Measurements from ENCODE around the gene MORC4. TPM values are rescaled to one million over a fixed set of nuclear protein-coding genes. Genes with fewer than 3 reads are reported as not detected.

Gene MORC4
- total RNA-seq, 1 donor: 38.4 TPM

DNA sequence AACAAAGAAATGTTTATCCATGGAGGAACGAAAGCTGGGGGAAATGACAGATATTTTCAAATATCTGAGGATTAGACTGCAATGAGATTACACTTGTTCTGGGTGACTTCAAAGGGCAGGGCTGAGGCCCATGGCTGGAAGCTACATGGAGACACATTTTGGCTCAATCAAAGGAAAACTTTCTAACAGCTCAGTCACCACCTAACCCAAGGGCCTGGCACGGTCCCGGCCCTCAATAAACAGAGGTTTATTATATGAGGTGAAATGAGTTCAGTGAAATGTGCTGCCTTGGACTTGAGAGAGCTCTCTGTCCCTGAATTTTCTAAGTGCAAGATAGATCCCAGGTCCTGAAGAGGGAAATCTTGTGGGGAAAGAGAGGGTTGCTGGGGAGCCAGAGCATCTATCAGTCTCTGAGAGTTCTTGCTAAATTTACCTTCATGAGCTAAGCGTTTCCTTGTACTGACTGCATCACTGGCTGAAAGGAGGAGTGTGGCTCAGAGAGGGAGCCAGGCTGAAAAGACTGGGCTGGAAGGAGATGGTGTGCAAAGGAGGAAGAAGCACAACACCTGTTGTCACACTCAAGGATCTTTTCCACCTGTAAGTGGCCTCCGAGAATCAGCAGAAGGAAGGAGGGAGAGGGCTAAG lies 94.8 kb downstream of the MORC4 start:
- DNase-seq (ENCODE audit: low read depth): no peak
- no peak overlapping the region for H3K4me3 ChIP-seq (ENCODE audit: low read depth, low read length)
- TF ChIP-seq, protein P1, sequence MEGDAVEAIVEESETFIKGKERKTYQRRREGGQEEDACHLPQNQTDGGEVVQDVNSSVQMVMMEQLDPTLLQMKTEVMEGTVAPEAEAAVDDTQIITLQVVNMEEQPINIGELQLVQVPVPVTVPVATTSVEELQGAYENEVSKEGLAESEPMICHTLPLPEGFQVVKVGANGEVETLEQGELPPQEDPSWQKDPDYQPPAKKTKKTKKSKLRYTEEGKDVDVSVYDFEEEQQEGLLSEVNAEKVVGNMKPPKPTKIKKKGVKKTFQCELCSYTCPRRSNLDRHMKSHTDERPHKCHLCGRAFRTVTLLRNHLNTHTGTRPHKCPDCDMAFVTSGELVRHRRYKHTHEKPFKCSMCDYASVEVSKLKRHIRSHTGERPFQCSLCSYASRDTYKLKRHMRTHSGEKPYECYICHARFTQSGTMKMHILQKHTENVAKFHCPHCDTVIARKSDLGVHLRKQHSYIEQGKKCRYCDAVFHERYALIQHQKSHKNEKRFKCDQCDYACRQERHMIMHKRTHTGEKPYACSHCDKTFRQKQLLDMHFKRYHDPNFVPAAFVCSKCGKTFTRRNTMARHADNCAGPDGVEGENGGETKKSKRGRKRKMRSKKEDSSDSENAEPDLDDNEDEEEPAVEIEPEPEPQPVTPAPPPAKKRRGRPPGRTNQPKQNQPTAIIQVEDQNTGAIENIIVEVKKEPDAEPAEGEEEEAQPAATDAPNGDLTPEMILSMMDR (IDR thresholded peaks at IDR 0.05; ENCODE audit: insufficient read depth, low read length): no peak

DNA sequence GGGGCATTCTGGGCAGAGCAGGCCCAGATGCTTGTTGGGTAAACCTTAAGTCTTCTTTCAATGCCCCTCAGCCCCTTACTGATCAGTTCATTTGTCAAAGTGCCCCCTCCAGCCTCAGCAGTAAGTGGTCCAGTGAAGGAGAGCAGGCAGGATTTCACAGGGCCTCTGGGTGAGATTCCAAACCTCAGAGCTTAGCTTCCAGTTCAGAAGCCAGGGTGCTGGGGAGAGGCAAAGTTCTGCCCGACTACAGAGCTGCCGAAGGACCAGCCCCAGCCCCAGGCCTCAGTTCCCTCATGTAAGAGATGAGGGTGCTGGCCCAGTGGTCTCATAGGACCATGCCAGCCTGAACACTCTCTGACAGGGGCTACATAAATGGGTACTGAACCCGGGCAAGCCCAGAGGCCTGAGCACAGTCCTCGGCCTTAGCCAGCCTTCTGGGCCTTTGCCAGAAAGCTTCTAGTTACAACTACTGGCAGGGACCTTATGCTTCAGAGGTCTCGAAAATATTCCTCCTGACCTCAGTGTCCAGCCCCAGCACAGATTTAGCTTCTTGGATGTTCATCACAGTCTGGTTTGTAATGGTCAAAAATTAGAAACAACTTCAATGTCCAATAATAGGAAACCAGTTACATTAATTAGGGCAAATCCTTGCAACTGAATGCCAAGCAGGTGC lies 96.0 kb downstream of the MORC4 start:
- DNase-seq (ENCODE audit: low read depth): no peak
- no peak overlapping the region for H3K4me3 ChIP-seq (ENCODE audit: low read depth, low read length)
- TF ChIP-seq, protein P1 (IDR thresholded peaks at IDR 0.05; ENCODE audit: insufficient read depth, low read length): no peak

DNA sequence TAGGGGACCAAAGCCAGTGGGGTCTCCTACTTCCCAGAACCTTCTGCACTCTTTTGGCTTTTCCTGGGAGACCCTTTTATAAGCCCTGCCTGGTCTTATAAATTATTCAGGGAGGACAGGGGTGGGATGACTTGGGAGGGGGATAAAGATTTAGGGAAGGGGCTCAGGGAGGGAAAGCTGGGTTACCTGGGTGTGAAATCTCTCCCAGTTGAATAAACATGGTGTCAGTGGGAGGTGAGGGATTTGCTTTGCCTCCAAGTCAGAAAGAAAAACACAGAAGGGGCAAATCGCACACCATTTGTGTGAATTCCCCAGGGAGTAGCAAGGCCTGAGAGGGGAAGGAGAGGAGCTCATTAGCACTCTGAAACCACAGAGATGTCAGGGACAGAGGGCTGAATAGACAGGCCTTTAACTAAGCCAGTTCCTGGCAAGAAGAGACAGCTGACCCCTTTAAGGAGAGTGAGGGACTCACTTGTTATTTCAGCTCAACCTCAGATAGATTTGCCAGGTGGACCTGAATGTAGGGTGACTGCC lies 96.7 kb downstream of the MORC4 start, which contains the start of gene RIPPLY1:
Gene RIPPLY1 (minus strand): TSS at position 51 of the 534 bp plus-strand sequence. CDS start 54 bp downstream, outside the sequence.
- TF ChIP-seq, protein P1 (IDR thresholded peaks at IDR 0.05; ENCODE audit: insufficient read depth, low read length): no peak
- H3K4me3 ChIP-seq (ENCODE audit: low read depth, low read length): no peak within 1 kb of the TSS
- no peak for DNase-seq (ENCODE audit: low read depth)

DNA sequence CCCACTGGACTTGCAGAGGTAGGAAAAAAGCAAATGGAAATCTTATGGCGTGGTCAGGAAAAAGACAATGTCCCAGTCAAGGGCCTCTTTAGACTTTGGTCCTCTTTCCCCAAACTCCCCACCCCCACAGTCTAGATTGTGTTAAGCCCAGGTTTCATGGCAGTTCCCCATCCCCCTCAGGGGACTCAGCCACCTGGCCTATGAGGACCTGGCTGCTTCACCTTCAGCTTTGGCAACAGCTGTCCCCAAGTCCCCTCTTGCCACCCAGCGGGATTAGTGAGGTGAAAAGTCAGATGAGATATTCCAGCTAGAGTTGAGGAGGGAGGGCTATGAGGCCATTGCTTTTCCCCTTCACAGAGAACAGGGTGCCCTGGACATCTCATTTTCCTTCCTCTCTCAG lies 97.3 kb downstream of the MORC4 start:
- no peak for DNase-seq (ENCODE audit: low read depth)
- no peak overlapping the region for H3K4me3 ChIP-seq (ENCODE audit: low read depth, low read length)
- TF ChIP-seq, protein P1 (IDR thresholded peaks at IDR 0.05; ENCODE audit: insufficient read depth, low read length): no peak

DNA sequence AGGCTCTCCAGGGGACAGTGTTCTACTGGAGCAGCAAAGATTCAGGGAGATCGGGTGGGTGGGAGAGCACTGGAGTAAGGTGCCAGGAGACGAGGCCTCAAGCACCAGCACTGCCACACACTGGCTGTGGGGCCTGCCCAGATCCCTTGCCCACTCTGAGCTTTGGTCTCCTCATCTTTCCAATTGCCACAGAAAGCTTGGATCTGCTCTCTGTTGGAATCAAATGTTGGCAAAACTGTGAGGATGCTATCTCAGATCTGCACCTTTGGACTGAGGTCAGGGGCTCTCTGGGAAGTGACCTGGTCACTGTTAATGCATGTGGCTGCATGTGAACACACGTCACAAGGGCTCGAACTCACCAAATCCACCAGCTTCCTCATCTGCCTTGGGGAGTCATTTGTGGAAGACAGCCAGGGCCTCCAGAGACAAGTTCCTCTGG lies 98.2 kb downstream of the MORC4 start:
- no peak overlapping the region for H3K4me3 ChIP-seq (ENCODE audit: low read depth, low read length)
- TF ChIP-seq, protein P1 (IDR thresholded peaks at IDR 0.05; ENCODE audit: insufficient read depth, low read length): no peak
- DNase-seq (ENCODE audit: low read depth): no peak

DNA sequence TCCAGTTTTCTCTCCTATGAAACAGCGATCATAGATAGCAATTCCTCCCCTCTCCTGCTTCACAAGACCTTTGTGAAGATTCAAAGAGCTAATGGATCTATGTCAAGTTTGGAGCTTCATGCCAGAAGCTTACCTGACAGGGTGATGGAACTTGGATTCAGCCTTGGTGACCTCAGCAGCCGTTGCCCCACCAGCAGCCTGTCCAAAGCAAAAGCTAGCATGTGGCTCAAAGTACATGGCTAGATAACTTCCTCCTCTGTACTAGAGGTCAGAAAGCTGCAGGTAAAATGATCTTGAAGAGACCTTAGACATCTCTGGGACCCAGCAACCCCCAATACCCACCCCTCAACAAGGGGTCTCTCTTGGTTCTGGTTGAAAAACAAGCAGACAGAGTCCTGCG lies 98.7 kb downstream of the MORC4 start:
- H3K4me3 ChIP-seq (ENCODE audit: low read depth, low read length): no peak overlapping the region
- DNase-seq (ENCODE audit: low read depth): no peak

More for the DNA sequence above, 98.7 kb downstream of the MORC4 start:
- TF ChIP-seq, protein P1 (IDR thresholded peaks at IDR 0.05; ENCODE audit: insufficient read depth, low read length): no peak
